ENCODE data around the gene GPR18.

GRCh38 chr13:99281811-99282263 lies 23.7 kb upstream of the GPR18 start:
- TF ChIP-seq CTCF (IDR thresholded peaks at IDR 0.05; ENCODE audit: low read depth, low read length, poor library complexity, severe bottlenecking) (no peak), EZH2phosphoT487 (IDR thresholded peaks at IDR 0.05; ENCODE audit: borderline replicate concordance, low read length) (no peak)
